Iris pigment epithelial cell (primary cell): ENCODE results near the gene SHF.
A peak's percentile ranks its signal among the peaks of the same experiment; 100 is the strongest.
"Not testable (repeated sequence)": the region's sequence is repeated elsewhere in the genome, so short reads cannot be mapped to it uniquely, and the experiment has no call there.

Experiments
- DNase-seq: peaks from one replicate; pipeline ENCODE4 v3.0.0-alpha.2; 2011; ENCODE audit warnings: low read depth

The SHF gene, protein sequence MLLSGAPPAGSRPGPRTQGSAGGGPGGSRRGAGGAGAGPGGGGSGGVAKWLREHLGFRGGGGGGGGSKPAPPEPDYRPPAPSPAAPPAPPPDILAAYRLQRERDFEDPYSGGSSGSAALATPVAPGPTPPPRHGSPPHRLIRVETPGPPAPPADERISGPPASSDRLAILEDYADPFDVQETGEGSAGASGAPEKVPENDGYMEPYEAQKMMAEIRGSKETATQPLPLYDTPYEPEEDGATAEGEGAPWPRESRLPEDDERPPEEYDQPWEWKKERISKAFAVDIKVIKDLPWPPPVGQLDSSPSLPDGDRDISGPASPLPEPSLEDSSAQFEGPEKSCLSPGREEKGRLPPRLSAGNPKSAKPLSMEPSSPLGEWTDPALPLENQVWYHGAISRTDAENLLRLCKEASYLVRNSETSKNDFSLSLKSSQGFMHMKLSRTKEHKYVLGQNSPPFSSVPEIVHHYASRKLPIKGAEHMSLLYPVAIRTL

DNA sequence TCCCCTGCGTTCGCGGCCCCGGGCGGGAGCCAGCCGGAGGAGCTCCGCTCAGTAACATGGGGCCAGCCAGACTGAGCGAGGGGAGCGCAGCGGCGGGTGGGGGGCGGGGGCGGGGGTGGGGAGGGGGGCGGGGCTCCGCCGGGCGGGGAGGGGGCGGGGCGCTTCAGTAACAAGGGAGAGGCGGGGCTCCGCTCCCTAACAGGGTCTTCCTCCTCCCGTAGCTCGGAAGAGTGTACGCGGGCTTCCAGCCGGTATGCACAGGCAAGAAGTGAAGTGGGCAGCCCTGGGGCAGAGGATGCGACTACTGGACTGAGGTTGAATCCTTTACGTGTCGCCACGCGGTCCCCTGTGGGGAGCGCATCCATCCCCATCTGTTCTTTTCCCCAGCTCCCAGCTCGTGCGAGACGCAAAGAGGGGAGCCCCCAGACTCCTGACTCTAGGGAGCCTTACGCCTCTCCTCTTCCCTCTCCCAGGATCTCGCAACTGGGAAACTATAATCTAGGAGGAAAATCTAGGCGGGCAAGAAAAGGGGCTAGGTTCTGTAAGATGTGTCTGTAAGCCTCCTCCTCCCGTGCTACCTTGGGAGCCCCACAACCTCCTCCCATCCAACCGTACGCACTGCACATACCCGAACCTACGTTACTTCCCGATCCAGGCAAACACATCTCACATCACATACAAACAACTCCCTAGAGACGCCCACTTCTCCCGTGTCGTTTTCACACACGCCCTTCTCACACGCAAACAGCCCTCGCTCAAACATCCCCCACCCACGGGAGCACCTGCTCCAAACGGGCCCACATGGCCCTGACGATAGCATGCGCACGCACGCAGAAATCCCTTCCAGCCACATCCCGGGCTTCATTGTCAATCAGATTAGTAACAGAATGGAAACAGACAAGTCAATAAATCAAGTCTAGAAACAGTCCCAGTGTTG is at the start of gene SHF:
TSS of gene SHF (minus strand) at position 73 of the 937 bp plus-strand sequence. CDS start at position 58, 15 bp downstream.
- peak; percentile 27 for DNase-seq

DNA sequence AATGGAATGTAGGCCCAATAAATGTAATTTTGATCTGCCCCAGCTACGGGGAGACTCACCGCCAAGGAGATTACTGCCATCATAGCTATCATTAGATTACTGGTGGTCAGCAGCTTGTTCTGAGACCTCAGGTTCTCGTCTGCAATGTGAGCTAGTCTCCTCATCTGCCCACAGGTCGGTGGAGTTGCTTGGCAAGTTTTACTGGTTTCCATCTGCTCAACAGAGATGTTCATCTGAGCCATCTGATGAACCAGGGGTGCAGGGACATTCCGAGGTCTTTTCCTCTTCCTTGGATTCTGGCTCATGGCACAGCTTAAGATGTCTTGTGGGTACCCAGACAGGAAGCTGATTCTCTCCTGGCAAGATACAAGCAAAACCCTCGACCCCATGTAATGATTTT is 49.0 kb upstream of the SHF start:
- DNase-seq = not testable (repeated sequence)

DNA sequence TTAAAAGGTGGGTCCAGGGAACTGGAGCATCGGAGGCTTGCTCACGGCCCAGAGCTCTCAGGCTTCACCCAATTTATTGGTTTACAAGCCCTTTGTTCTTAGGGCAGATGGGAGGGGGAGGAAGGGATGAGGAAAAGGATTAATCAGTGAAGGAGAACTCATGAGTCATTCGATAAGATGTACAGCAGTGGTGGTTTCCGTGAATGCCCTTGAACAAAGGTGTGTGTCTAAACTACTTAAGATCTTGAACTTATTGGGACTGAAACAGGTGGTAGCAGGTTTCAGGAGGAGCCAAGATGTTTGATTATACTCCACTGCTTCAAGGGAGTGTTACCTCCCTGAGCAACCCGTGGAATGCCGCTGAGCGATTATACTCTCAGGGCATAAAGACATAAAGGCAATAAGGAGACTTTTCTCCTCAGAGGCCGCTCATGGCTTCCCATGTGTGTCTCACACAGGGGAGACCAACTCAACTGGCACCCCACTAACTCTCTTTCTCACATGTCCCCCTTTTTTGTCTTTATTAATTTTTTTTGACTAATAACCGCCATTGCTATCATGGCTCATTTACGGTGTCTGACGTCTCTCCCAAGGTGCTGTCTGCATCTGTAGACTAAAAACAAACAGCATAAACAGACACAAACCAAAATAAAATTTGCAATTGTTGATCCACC is 46.9 kb upstream of the SHF start:
- DNase-seq = no peak

DNA sequence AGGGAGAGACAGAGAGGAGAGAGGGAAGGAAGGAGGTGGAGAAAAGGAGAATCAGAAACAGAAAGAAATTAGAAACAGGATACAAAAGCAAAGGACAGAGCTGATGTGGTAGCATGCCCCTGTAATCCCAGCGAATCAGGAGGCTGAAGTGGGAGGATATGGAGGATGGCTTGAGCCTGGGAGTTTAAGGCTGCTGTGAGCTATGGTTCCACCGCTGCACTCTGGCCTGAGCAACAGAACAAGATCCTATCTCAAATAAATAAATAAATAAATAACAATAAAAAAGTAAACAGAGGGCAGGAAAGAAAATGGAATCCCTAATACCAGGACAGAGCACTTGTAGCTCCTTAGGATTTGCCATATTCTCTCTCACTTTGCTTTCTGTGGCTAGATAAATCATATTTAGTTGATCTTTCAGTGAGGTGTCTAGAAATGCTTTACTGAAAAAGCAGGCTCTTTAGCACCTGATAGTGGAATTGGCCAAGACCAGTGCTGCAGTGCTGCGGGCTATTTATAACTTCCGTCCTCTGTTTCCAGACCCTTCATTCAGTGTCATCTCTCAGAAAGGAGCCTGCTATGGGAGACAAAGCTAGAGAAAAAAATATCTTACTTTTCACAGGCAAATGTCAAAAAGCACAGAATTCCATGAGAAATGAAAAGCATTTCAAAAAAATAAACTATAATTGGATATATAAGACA is 44.2 kb upstream of the SHF start:
- no peak for DNase-seq

DNA sequence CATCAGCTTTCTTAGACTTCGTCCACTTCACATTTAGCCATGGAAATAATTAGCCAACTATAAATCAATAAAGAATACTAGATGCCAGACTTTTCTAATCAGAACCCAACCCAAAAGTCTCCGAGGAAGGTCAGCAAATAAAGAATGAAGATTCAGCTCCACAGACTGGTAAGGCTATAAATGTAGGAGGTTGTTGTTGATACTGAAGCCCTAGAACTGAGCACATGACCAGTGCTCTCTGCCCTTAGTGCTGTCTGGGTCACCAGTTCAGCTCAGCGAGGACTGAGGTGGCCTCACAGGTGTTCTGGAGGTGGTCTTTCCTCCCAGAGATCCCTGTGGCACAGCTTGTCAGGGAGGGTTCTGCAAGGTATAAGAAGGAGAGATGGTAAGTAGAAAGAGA is 43.4 kb upstream of the SHF start:
- no peak for DNase-seq

DNA sequence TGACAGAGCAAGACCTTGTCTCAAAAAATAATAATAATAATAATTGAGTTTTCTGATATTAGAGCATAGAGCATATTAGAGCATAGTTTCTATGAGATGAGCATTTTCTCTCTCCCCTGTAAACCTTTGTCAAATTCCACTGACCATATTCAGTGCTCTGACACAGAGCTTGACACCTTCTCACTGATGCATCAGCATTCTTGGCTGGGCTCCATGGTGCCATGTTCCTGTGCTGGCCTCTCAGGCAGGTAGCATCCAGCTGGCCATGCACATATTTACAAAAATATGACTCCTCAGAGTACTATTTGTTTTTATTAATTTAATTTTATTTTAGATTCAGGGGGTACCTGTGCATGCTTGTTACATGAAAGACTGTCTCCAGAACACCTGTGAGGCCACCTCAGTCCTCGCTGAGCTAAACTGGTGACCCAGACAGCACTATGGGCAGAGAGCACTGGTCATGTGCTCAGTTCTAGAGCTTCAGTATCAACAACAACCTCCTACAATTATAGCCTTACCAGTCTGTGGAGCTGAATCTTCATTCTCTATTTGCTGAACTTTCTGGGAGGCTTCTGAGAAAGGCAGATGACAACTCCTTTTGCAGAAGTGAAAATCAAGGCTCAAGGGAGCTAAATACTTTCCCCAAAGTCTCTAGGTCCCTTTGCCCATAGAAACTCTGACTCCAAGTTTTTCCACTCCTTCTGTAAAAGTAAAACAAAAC is 42.6 kb upstream of the SHF start:
- no peak for DNase-seq

DNA sequence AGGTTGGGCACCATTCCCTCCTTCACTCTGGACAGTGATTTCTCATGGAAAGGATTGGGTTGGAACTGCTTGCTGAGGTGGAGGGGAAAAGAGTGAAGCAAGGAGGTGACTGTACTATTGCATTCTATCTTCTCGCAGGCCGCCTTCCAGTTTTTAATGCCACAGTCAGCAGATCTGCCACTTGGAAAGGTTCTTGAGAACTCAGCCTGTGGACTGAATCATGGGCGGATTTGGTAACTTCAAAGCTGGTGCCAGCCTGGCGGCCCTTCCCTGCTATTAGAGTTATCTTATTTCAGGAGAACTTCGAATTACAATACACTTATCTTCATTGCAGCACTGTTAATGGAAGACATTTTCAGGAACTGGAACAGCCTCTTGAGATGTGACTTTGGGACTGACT is 41.2 kb upstream of the SHF start:
- DNase-seq = no peak

DNA sequence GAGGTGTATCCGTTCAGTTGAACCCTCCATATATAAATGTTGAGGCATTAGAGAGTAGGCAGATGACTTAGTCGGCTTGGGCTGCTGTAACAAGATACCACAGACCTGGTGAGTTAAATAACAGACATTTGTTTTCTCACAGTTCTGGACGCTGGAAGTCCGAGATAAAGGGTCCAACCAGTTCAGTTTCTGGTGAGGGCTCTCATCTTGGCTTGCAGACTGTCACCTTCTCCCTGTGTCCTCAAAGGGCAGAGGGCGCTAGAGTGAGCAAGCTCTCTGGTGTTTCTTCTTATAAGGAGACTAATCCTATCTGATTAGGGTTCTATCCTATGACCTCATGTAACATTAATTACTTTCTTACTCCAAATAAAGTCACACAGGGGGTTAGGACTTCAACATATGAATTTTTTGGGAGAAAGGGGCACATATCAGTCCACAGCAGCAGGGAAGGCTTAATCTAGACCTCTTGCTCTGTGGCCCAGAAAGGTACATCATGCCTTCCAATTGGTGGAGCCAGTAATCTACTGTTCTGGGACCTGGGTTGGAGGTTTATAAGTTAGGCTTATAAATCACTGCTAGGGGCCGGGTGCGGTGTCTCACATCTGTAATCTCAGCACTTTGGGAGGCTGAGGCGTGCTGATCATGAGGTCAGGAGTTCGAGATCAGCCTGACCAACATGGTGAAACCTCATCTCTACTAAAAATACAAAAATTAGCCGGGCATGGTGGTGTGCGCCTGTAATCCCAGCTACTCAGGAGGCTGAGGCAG is 37.9 kb upstream of the SHF start:
- DNase-seq = no peak

DNA sequence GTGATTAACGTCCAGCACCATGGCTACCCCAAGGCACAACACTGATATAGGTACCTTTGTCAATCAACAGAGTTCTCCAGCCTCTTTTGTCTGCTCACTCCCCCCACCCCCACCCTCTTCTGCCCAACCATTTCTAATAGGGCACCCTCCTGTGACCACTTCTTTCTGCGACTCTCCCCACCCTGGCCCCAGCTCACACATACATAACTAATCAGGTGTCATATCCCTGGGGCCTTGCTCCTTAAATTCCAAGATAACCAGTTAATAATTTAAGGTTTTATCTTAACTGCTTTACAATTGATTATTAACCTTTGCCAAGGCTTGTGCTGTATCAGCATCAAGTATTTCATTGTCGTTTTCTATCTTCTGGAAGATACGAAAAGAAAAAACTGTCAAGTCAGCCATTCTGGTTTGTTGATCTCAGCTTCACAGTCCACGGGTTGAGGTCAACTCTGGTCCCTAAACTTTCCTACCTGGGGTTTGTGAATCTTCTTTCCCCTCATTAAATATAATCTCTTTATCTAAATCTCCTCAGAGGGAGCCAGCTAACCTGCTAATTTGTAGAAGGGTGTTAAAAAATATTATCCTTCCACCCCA is 37.0 kb upstream of the SHF start:
- no peak for DNase-seq

DNA sequence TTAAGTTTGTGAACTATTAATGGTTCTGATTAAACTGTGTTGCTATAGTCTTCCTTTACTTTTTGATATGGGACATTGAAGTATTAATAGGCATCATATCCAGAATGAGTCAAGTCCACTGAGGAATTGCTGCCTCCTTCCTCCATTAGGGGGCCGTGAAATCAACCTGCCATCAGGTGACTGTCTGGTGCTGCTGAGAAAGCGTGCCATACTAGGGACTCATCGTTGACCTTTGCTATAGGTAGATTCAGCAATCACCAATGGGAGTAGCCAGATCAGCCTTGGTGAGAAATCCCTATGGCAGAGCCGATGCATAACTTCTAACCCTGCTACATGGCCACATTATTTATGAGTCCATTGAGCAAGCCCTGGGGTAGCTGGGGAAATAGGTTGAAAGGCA is 34.2 kb upstream of the SHF start:
- no peak for DNase-seq

DNA sequence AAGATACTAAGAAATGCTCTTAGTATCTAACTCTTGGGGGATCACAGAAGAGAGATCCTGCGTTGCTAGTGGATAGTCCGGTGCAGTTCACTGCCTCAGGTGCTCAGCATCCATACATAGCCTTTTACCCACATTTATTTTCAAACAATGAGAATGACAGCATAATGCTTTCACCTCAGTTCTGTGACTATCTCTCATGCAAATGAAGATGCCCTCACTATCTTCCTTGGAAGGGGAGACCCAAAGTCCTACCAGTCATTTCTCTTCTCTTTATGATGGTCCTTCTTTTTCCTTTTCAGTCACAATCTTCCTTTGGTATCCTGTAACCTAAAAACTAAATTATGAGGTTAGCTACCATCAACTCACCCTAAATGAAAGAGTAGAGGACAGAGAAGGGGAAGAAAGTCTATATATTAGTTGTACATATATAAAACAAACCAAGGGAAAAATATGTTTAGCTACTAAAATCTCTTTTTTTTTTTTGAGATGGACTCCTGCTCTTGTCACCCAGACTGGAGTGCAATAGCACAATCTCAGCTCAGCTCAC is 33.4 kb upstream of the SHF start:
- no peak for DNase-seq

DNA sequence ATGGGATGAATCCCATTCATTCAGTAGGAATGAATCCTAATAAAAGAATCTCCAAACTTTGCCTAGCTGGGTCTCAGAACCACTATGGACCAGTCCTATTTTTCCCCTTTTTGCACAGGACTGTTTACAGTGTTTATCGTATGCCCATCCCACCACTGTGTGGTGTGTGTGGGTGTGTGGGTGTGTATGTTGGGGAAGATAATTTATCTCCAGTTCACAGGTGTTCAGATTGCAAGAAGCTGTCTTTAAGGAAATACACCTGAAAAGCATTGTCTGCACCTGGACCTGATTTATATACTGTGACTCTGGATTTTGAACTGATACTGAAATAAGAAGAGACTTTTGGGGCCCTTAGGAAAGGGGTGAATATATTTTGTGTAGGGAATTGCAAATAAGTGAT is 24.7 kb upstream of the SHF start:
- DNase-seq = no peak

DNA sequence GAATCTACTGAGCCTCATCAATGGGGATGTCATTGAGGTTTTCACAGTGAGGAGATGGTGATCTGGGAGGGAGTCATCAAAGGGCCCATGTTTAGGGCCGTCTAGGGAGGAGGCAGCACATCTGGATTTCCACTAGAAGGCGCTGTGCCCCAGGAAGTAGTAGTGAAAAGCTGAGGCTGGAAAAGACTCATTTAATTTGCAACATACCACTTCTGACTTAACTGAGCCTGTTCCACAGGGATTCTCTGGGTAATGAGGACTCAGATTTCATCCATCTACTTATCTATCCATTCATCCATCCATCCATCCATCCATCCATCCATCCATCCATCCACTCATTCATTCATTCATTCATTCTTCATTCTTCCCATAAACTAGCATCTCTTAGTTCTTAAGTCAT is 17.4 kb upstream of the SHF start:
- peak; percentile 70 for DNase-seq

DNA sequence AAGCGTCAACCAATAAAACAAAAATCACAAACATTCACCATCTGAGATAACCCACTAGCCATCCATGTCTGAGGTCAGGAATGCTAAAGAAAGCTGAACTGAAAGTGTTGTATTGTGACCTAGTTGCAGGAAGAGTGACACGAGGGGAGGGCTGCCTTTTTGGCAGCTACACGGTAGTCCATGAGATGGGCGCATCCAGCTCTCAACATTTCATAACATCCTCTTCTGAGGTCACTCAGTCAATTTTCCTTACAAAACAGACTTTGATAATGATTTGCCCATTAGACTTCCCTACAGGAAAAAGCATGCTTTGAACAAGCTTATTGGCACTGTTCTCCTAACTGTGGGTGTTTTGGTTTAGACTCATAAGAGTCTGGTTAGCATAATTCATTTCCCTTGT is 15.4 kb upstream of the SHF start:
- DNase-seq = no peak

DNA sequence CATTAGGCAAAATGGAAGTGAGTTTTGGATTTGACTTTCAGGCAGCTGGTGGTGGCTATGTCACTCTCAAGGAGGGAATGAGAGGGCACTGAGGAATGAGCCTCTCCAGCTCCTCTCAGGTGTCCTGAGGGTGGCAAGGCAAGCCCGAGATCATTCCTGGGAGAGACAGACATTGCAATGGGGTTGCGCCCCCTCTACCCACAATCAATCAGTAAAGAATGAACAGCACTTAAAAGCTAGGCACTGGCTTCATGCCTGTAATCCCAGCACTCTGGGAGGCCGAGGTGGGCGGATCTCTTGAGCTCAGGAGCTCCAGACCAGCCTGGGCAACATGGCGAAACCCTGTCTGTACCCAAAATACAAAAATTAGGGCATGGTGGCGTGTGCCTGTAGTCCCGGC is 14.1 kb upstream of the SHF start:
- DNase-seq = no peak

DNA sequence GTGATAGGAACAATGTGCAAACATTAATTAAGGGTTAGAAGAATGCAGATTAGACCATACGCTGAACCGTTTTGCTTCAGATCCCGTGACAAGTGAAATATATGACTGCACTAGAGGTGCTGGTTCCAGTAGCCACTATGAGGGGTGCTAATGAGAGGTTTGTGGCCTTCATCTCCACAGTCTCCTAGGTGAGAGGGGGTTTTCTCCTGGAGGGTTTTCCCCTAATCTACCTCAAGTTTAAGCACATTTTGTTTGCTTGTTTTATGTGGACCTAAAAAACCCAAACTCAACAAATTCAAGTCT is 13.7 kb upstream of the SHF start:
- no peak for DNase-seq

DNA sequence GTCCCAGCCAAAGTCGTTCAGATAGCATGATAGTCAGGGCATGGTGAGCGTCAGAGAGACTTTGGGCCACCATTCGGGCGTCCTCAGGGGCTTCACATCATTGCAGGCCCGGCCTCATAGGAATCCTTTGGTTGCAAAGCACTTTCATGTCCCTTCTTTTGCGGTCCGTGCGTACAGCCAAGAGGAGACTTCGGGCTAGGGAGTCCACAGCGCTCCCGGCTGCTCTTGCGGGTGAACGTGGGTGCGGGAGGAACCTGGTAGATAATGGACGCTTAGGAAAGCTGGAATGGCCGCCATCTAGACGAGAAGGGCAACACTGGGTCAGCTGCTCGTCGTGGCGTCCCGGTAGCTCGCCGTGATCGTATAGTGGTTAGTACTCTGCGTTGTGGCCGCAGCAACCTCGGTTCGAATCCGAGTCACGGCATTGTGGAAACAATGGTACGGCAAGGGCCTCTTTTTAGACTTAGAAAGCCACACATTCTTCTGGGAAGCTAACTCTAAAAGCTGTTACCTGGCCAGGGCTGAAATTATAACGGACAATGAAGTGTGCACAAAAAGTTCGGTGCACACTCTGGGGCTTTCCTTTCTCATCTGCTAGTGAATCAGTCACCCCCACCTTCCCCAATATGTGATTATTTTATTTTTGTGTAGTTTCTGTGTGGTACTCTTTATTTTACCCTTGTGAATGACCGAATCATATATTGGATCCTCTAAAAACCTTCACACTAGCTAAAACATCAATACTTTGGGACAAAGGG is 13.2 kb upstream of the SHF start:
- peak; percentile 77 for DNase-seq

DNA sequence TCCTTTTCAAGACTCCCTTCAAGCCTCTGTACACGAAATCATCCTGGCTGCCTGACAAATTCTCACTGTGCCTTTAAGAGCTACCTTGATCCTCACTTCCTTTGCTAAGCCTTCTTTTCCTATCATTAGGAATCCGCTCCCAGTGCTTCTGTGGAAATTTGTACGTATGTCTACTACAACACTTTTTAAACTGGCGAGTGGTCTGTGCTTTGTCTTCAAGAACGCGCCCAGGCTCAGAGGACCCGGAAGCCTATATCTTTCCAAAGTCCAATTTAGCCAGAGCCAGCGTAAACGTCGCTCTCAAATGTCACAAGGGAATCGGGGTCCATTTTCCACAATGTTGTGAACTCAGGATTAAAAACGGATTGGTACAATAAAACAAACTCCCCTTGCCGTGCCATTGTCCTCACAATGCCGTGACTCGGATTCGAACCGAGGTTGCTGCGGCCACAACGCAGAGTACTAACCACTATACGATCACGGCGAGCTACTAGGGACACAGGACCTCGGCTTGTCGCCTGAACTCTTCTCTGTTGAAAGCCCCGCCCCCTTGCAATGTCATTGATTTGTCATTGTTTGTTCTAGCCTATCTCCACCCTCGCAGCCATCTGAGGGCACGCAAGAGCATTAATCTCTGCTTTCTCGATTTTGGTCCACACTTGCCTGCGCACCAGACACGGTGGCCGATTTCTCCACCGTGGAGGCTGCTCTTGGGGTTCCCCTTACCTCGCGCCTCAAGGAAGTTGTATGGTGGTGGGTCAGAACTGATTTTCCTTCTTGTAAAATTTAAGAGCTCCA is 12.4 kb upstream of the SHF start:
- peak; percentile 93 for DNase-seq
